PC-3 (cell line): ENCODE results near the gene ZSCAN18.

Source experiments
- CTCF ChIP-seq: fragments of 300-600 bp; sonication (generic); conservative IDR thresholded peaks from 2 replicates; pipeline ENCODE4 v1.5.1; 2017; ENCODE audit warnings: antibody characterized with exemption, low read depth, mild to moderate bottlenecking, low read length
- EZH2 ChIP-seq: fragments of 300-600 bp; sonication (generic); IDR thresholded peaks from one replicate; pipeline ENCODE4 v1.6.1; 2017; ENCODE audit warnings: antibody characterized with exemption, mild to moderate bottlenecking, low read length; ENCODE audit not compliant: unreplicated experiment

GRCh38 chr19:58059003-58059670 is 38.9 kb downstream of the ZSCAN18 start, which contains the start of gene ZNF135:
- TF ChIP-seq CTCF = no peak
- TF ChIP-seq EZH2 = no peak
